ENCODE data around the gene LRFN2. TPM values are rescaled to one million over a fixed set of nuclear protein-coding genes. Genes with fewer than 3 reads are reported as not detected.

LRFN2 gene
- total RNA-seq, 1 experiment from 2014 or later = not detected

GRCh38 chr6:40432982-40433381 lies 154.2 kb downstream of the LRFN2 start:
- no peaks in the 10 kb centered on the region for H3K9me3 ChIP-seq (ENCODE audit: low read length)
- ChIA-PET POLR2A (ENCODE audit: unreplicated experiment) (no interaction called here), CTCF (no interaction called here)
- BruUV-seq (replicated peaks) = no TSS peak
- H3K4me2 ChIP-seq (ENCODE audit: low read length) = no peak overlapping the region
- H3K27ac ChIP-seq (ENCODE audit: low read length) = no peak overlapping the region
- no peak overlapping the region for H2AFZ ChIP-seq (ENCODE audit: low read length)
- no peaks in the 10 kb centered on the region for H3K4me1 ChIP-seq (ENCODE audit: insufficient read depth, low read length)
- ATAC-seq (no peak), DNase-seq (no peak)
- no peaks in the 10 kb centered on the region for H3F3A ChIP-seq (ENCODE audit: low read length, unreplicated experiment)
- TF ChIP-seq CTCF (conservative IDR thresholded peaks at IDR 0.05; ENCODE audit: low read depth, low read length) (no peak), EZH2 (IDR thresholded peaks at IDR 0.05; ENCODE audit: low read length, unreplicated experiment) (no peak), EZH2phosphoT487 (IDR thresholded peaks at IDR 0.05; ENCODE audit: borderline replicate concordance, low read length) (no peak)
- no peaks in the 10 kb centered on the region for H3K36me3 ChIP-seq (ENCODE audit: low read depth, low read length)
- no peak overlapping the region for H3K4me3 ChIP-seq (ENCODE audit: low read length)
- H3K9ac ChIP-seq (ENCODE audit: low read length) = no peak overlapping the region
- H3K9me2 ChIP-seq (replicated peaks; ENCODE audit: low read length) = no peaks in the 10 kb centered on the region
- no peaks in the 10 kb centered on the region for H4K20me1 ChIP-seq (ENCODE audit: low read length)
- H3K27me3 ChIP-seq (ENCODE audit: low read length) = no peaks in the 10 kb centered on the region
- intact Hi-C loops (cut with micrococcal nuclease) = no loop called here
- H3K79me2 ChIP-seq (ENCODE audit: low read length) = no peaks in the 10 kb centered on the region

- TF ChIP-seq EZH2 (IDR thresholded peaks at IDR 0.05; ENCODE audit: low read length, unreplicated experiment) = no peak
- TF ChIP-seq CTCF (conservative IDR thresholded peaks at IDR 0.05; ENCODE audit: low read depth, low read length) = no peak
- no peak for TF ChIP-seq EZH2phosphoT487 (IDR thresholded peaks at IDR 0.05; ENCODE audit: borderline replicate concordance, low read length)
- no peak overlapping the region for H3K9ac ChIP-seq (ENCODE audit: low read length)
- no peak overlapping the region for H3K4me3 ChIP-seq (ENCODE audit: low read length)
- ChIA-PET CTCF (no interaction called here), POLR2A (ENCODE audit: unreplicated experiment) (no interaction called here)
- intact Hi-C loops (cut with micrococcal nuclease) = no loop called here
- no peak overlapping the region for H2AFZ ChIP-seq (ENCODE audit: low read length)
- no peak overlapping the region for H3K4me2 ChIP-seq (ENCODE audit: low read length)
- H3K36me3 ChIP-seq (ENCODE audit: low read depth, low read length) = no peaks in the 10 kb centered on the region
- no peaks in the 10 kb centered on the region for H4K20me1 ChIP-seq (ENCODE audit: low read length)
- no peaks in the 10 kb centered on the region for H3K9me2 ChIP-seq (replicated peaks; ENCODE audit: low read length)
- no peaks in the 10 kb centered on the region for H3K4me1 ChIP-seq (ENCODE audit: insufficient read depth, low read length)
- no peaks in the 10 kb centered on the region for H3K79me2 ChIP-seq (ENCODE audit: low read length)
- no peak for ATAC-seq
- H3K27me3 ChIP-seq (ENCODE audit: low read length) = no peaks in the 10 kb centered on the region
- H3K27ac ChIP-seq (ENCODE audit: low read length) = no peak overlapping the region
- H3F3A ChIP-seq (ENCODE audit: low read length, unreplicated experiment) = no peaks in the 10 kb centered on the region
- no TSS peak for BruUV-seq (replicated peaks)
- DNase-seq = no peak
- H3K9me3 ChIP-seq (ENCODE audit: low read length) = no peaks in the 10 kb centered on the region
These were observed 155.5 kb downstream of the LRFN2 start for GRCh38 chr6:40431706-40432105.

- H3K4me2 ChIP-seq (ENCODE audit: low read length) = no peak overlapping the region
These were observed 160.0 kb downstream of the LRFN2 start for GRCh38 chr6:40427196-40427595.

More at GRCh38 chr6:40427196-40427595, 160.0 kb downstream of the LRFN2 start:
- H3K4me3 ChIP-seq (ENCODE audit: low read length) = no peak overlapping the region
- intact Hi-C loops (cut with micrococcal nuclease) = no loop called here
- H3F3A ChIP-seq (ENCODE audit: low read length, unreplicated experiment) = no peaks in the 10 kb centered on the region
- H4K20me1 ChIP-seq (ENCODE audit: low read length) = no peaks in the 10 kb centered on the region
- H3K9me3 ChIP-seq (ENCODE audit: low read length) = no peaks in the 10 kb centered on the region
- POLR2A ChIA-PET (ENCODE audit: unreplicated experiment) = no interaction called here
- CTCF ChIA-PET = no interaction called here
- ATAC-seq (no peak), DNase-seq (no peak)
- H3K9ac ChIP-seq (ENCODE audit: low read length) = no peak overlapping the region
- no peaks in the 10 kb centered on the region for H3K4me1 ChIP-seq (ENCODE audit: insufficient read depth, low read length)
- H3K79me2 ChIP-seq (ENCODE audit: low read length) = no peaks in the 10 kb centered on the region
- H3K36me3 ChIP-seq (ENCODE audit: low read depth, low read length) = no peaks in the 10 kb centered on the region
- H3K9me2 ChIP-seq (replicated peaks; ENCODE audit: low read length) = no peaks in the 10 kb centered on the region
- H3K27me3 ChIP-seq (ENCODE audit: low read length) = no peaks in the 10 kb centered on the region
- H3K27ac ChIP-seq (ENCODE audit: low read length) = no peak overlapping the region
- no peak overlapping the region for H2AFZ ChIP-seq (ENCODE audit: low read length)
- TF ChIP-seq EZH2phosphoT487 (IDR thresholded peaks at IDR 0.05; ENCODE audit: borderline replicate concordance, low read length) (no peak), EZH2 (IDR thresholded peaks at IDR 0.05; ENCODE audit: low read length, unreplicated experiment) (no peak), CTCF (conservative IDR thresholded peaks at IDR 0.05; ENCODE audit: low read depth, low read length) (no peak)
- no TSS peak for BruUV-seq (replicated peaks)
